Nephron (organoid): ENCODE data around the gene TXNDC17.
"Not testable (repeated sequence)": the region's sequence is repeated elsewhere in the genome, so short reads cannot be mapped to it uniquely, and the experiment has no call there.

Experiments used
- H3K27ac Mint-ChIP-seq, 3 experiments: 2 replicates each; pipeline ENCODE4 v1.8.0; 2020; ENCODE audit warnings: mixed read lengths in 3 of 3, mild to moderate bottlenecking in 2 of 3, moderate library complexity in 1 of 3
- H3K27me3 Mint-ChIP-seq: 2 replicates; pipeline ENCODE4 v1.8.0; 2021; ENCODE audit warnings: low read depth, mild to moderate bottlenecking, moderate library complexity, mixed read lengths
- H3K36me3 Mint-ChIP-seq: 2 replicates; pipeline ENCODE4 v1.8.0; 2020; ENCODE audit warnings: low read depth, mixed read lengths
- H3K4me1 Mint-ChIP-seq: 2 replicates; pipeline ENCODE4 v1.8.0; 2020; ENCODE audit warnings: mixed read lengths
- H3K4me3 Mint-ChIP-seq, 3 experiments: 2 replicates each; pipeline ENCODE4 v1.8.0; 2020; ENCODE audit warnings: mild to moderate bottlenecking in 3 of 3, mixed read lengths in 3 of 3, moderate library complexity in 2 of 3
- H3K9me3 Mint-ChIP-seq: 2 replicates; pipeline ENCODE4 v1.8.0; 2020; ENCODE audit warnings: mixed read lengths
- TF ChIP-seq, protein P1 (sequence below), 3 experiments: fragments of 200-600 bp; sonication (generic); IDR thresholded peaks; one replicate each; pipeline ENCODE4 v1.5.0; 2021; ENCODE audit warnings: antibody characterized with exemption in 3 of 3; ENCODE audit not compliant: unreplicated experiment in 3 of 3

Gene TXNDC17

DNA sequence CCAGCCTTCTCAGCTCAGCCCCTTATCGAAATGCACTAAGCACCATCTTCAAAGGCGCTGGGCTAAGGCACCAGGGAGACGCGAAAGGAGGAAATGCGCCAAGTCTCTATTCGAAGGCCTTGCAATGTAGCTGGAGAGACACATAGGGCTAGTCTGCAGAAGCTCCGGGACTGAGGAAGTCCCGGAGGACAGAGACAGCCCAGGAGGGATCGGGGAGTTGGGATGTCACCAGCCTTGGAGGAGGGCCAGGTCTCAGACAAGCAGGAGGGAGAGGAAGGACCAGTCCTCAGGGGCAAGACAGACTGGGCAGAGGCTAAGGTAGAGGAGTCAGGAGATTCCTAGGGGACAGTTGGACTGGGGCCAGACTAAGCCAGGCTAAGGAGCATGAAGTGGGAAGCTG is 19.2 kb downstream of the TXNDC17 start:
- H3K27ac Mint-ChIP-seq: no peak overlapping the region
- no peaks in the 10 kb centered on the region for H3K36me3 Mint-ChIP-seq
- TF ChIP-seq, protein P1, sequence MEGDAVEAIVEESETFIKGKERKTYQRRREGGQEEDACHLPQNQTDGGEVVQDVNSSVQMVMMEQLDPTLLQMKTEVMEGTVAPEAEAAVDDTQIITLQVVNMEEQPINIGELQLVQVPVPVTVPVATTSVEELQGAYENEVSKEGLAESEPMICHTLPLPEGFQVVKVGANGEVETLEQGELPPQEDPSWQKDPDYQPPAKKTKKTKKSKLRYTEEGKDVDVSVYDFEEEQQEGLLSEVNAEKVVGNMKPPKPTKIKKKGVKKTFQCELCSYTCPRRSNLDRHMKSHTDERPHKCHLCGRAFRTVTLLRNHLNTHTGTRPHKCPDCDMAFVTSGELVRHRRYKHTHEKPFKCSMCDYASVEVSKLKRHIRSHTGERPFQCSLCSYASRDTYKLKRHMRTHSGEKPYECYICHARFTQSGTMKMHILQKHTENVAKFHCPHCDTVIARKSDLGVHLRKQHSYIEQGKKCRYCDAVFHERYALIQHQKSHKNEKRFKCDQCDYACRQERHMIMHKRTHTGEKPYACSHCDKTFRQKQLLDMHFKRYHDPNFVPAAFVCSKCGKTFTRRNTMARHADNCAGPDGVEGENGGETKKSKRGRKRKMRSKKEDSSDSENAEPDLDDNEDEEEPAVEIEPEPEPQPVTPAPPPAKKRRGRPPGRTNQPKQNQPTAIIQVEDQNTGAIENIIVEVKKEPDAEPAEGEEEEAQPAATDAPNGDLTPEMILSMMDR (IDR thresholded peaks at IDR 0.05; ENCODE audit: unreplicated experiment in 3 of 3): no peak
- peaks cover 10% of the 10 kb centered on the region for H3K4me1 Mint-ChIP-seq
- peaks cover 62% of the 10 kb centered on the region for H3K27me3 Mint-ChIP-seq
- peak overlapping the region in 2 of 3 experiments; percentile 8 to 46 for H3K4me3 Mint-ChIP-seq
- no peaks in the 10 kb centered on the region for H3K9me3 Mint-ChIP-seq

DNA sequence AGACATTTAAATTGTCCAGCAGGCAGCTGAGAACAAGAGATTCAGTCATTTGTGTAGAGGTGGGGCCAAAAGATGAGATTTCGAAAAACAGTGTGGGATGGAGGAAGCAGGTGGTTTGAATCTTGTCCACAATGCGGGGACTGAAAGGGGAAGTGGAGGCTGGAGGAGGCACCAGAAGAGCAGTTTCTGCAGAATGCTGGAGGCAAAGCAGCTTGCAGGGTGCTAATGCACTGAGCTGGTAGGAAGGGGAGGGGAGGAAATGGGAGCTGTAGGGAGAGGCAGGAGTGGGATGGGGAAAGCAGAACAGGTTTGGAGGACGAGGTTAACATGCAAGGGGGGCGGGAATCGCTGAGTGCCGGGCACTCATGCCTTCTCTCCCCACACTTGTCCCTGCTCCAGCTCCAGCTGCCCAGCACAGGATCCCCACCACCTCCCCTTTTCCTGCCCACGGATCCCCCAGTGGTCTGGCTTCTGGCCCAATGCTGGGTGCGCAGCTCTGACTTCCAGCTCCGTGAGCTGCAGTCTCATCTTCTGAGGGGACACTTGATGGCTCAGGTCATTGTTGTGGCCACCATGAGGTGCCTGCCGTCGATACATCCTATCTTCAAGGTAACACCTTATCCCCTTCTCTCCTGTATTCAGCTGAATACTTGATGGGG is 20.1 kb downstream of the TXNDC17 start:
- Mint-ChIP-seq H3K27ac (no peak overlapping the region), H3K36me3 (no peaks in the 10 kb centered on the region)

DNA sequence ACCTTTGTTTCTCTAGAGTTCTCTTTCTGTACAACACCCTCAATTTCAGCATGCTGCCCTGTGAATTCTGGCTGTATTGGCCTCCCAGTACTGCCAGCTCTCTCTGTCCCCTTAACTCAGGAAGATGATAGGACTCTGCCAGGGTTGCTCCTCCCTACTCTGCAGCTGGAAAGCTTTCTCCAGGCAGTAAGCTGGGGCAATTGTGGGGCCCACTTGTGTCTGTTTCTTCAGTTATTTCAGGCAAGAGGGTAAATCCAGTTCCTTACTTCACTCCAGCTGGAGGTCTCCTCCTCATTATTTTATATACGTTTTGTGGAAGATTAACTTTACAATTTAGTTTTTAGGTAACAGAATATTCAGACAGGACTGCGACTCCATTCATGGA is 20.6 kb downstream of the TXNDC17 start:
- Mint-ChIP-seq H3K27me3 (peaks cover 54% of the 10 kb centered on the region), H3K36me3 (no peaks in the 10 kb centered on the region), H3K4me3 (no peak overlapping the region), H3K9me3 (no peaks in the 10 kb centered on the region), H3K27ac (no peak overlapping the region), H3K4me1 (no peaks in the 10 kb centered on the region)
- TF ChIP-seq, protein P1 (IDR thresholded peaks at IDR 0.05; ENCODE audit: unreplicated experiment in 3 of 3): no peak

More for the DNA sequence above, 20.1 kb downstream of the TXNDC17 start:
- TF ChIP-seq, protein P1 (IDR thresholded peaks at IDR 0.05; ENCODE audit: unreplicated experiment in 3 of 3): no peak
- no peak overlapping the region for H3K4me3 Mint-ChIP-seq
- peaks cover 56% of the 10 kb centered on the region for H3K27me3 Mint-ChIP-seq
- peaks cover 4% of the 10 kb centered on the region for H3K4me1 Mint-ChIP-seq
- no peaks in the 10 kb centered on the region for H3K9me3 Mint-ChIP-seq

DNA sequence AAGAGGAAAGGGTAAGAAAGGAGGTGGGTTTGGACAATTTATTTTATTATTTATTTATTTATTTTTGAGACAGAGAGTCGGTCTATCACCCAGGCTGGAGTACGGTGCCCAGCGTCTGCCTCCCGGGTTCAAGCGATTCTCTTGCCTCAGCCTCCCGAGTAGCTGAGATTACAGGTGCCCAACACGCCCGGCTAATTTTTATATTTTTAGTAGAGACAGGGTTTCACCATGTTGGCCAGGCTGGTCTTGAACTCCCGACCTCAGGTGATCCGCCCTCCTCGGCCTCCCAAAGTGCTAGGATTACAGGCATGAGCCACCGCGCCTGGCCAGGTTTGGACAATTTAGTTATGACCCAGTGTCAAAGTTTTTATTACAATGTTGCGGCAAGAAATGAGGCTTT is 22.3 kb downstream of the TXNDC17 start:
- H3K4me3 Mint-ChIP-seq, H3K36me3 Mint-ChIP-seq, H3K4me1 Mint-ChIP-seq, H3K27ac Mint-ChIP-seq, H3K9me3 Mint-ChIP-seq: not testable (repeated sequence)
- peaks cover 55% of the 10 kb centered on the region for H3K27me3 Mint-ChIP-seq

DNA sequence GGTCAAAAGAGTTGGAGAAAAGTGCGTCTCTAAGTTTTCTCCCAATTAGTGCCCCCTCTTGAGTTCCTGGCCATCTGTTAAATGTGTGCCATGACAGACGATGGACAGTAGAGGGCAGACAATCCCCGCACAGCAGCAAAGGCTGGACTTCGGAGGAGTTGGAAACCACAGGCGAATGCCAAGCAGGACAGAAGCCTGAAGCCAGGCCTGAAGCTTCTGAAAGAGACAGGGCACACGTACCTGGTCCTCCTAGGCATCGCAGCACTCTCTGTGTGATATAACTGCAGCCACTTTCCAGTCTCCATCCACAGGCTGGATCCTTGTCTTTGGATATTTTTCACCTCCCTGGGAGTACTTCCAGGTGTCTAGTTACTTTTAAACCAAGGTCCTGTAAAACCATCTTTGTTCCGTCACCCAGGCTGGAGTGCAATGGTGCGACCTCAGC is 25.2 kb downstream of the TXNDC17 start:
- TF ChIP-seq, protein P1 (IDR thresholded peaks at IDR 0.05; ENCODE audit: unreplicated experiment in 3 of 3): peak; percentile 82 to 86 (median 85)
- Mint-ChIP-seq H3K36me3 (no peaks in the 10 kb centered on the region), H3K4me3 (no peak overlapping the region), H3K9me3 (no peaks in the 10 kb centered on the region), H3K27me3 (peaks cover 41% of the 10 kb centered on the region), H3K27ac (no peak overlapping the region), H3K4me1 (no peaks in the 10 kb centered on the region)

DNA sequence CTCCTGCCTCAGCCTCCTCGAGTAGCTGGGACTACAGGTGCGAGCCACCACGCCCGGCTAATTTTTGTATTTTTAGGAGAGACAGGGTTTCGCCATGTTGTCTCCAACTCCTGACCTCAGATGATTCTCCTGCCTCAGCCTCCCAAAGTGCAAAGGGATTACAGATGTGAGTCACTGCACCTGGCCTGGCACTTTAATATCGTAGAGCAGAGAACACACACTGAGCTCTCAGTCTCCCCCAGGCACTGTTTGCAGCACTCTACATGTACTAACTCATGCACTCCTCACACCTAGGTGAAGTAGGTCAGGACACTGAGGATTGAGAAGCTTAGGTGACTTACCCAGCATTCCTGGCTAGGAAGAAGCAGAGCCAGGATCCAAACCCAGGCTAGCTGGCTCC is 25.7 kb downstream of the TXNDC17 start:
- H3K27ac Mint-ChIP-seq: no peak overlapping the region
- H3K36me3 Mint-ChIP-seq: no peaks in the 10 kb centered on the region
- no peaks in the 10 kb centered on the region for H3K4me1 Mint-ChIP-seq
- H3K27me3 Mint-ChIP-seq: peaks cover 36% of the 10 kb centered on the region
- H3K4me3 Mint-ChIP-seq: no peak overlapping the region
- no peaks in the 10 kb centered on the region for H3K9me3 Mint-ChIP-seq
- TF ChIP-seq, protein P1 (IDR thresholded peaks at IDR 0.05; ENCODE audit: unreplicated experiment in 3 of 3): no peak
